ENCODE data around the gene CHIA. TPM values are rescaled to one million over a fixed set of nuclear protein-coding genes. Genes with fewer than 3 reads are reported as not detected.

The CHIA gene
- total RNA-seq, 1 donor from 2014 or later, result not detected

GRCh38 chr1:111269825-111270406 lies 20.7 kb upstream of the CHIA start:
- H3K4me3 Mint-ChIP-seq, result no peak overlapping the region
- H3K9me3 Mint-ChIP-seq, result peaks cover 9% of the 10 kb centered on the region
- H3K4me1 Mint-ChIP-seq, result no peaks in the 10 kb centered on the region
- TF ChIP-seq, protein P1, sequence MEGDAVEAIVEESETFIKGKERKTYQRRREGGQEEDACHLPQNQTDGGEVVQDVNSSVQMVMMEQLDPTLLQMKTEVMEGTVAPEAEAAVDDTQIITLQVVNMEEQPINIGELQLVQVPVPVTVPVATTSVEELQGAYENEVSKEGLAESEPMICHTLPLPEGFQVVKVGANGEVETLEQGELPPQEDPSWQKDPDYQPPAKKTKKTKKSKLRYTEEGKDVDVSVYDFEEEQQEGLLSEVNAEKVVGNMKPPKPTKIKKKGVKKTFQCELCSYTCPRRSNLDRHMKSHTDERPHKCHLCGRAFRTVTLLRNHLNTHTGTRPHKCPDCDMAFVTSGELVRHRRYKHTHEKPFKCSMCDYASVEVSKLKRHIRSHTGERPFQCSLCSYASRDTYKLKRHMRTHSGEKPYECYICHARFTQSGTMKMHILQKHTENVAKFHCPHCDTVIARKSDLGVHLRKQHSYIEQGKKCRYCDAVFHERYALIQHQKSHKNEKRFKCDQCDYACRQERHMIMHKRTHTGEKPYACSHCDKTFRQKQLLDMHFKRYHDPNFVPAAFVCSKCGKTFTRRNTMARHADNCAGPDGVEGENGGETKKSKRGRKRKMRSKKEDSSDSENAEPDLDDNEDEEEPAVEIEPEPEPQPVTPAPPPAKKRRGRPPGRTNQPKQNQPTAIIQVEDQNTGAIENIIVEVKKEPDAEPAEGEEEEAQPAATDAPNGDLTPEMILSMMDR (IDR thresholded peaks at IDR 0.05; ENCODE audit: unreplicated experiment), result no peak
- DNase-seq (ENCODE audit: low spot score in 2 of 2, unreplicated experiment in 2 of 2), result no peak
- no peaks in the 10 kb centered on the region for H3K27me3 Mint-ChIP-seq (ENCODE audit: low read depth)
- no peaks in the 10 kb centered on the region for H3K36me3 Mint-ChIP-seq
- no peak overlapping the region for H3K27ac Mint-ChIP-seq

GRCh38 chr1:111270771-111271463 lies 19.7 kb upstream of the CHIA start:
- Mint-ChIP-seq H3K9me3 (peaks cover under 1% of the 10 kb centered on the region), H3K4me3 (no peak overlapping the region), H3K36me3 (no peaks in the 10 kb centered on the region), H3K27ac (no peak overlapping the region), H3K4me1 (no peaks in the 10 kb centered on the region), H3K27me3 (ENCODE audit: low read depth) (no peaks in the 10 kb centered on the region)
- no peak for DNase-seq (ENCODE audit: low spot score in 2 of 2, unreplicated experiment in 2 of 2)
- TF ChIP-seq, protein P1 (IDR thresholded peaks at IDR 0.05; ENCODE audit: unreplicated experiment), result no peak

- H3K27me3 Mint-ChIP-seq (ENCODE audit: low read depth), result no peaks in the 10 kb centered on the region
- TF ChIP-seq, protein P1 (IDR thresholded peaks at IDR 0.05; ENCODE audit: unreplicated experiment), result no peak
- no peak overlapping the region for H3K27ac Mint-ChIP-seq
- no peak overlapping the region for H3K4me3 Mint-ChIP-seq
- peaks cover 4% of the 10 kb centered on the region for H3K9me3 Mint-ChIP-seq
- H3K4me1 Mint-ChIP-seq, result no peaks in the 10 kb centered on the region
- no peak for DNase-seq (ENCODE audit: low spot score in 2 of 2, unreplicated experiment in 2 of 2)
- no peaks in the 10 kb centered on the region for H3K36me3 Mint-ChIP-seq
These were observed 19.2 kb upstream of the CHIA start for GRCh38 chr1:111271464-111271801.

DNA sequence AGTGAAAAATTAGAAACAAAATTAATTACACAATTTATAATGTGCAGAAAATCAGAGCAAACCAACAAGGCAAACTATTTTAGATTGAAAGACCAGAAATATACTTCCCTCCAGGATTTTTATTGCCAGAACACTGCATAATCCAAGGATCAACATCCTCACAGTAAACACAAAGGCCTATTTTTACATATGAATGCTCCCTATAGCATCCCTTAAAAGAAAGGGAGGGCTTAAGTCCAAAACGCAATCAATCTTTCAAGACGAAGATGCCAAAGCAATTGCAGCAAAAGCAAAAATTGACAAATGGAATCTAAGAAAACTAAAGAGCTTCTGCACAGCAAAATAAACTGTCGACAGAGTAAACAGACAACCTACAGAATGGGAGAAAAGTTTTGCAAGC lies 18.6 kb upstream of the CHIA start:
- no peak overlapping the region for H3K27ac Mint-ChIP-seq
- H3K36me3 Mint-ChIP-seq, result no peaks in the 10 kb centered on the region
- no peaks in the 10 kb centered on the region for H3K27me3 Mint-ChIP-seq (ENCODE audit: low read depth)
- no peak overlapping the region for H3K4me3 Mint-ChIP-seq
- peaks cover 7% of the 10 kb centered on the region for H3K9me3 Mint-ChIP-seq
- DNase-seq (ENCODE audit: low spot score in 2 of 2, unreplicated experiment in 2 of 2), result no peak
- no peaks in the 10 kb centered on the region for H3K4me1 Mint-ChIP-seq
- TF ChIP-seq, protein P1 (IDR thresholded peaks at IDR 0.05; ENCODE audit: unreplicated experiment), result no peak

DNA sequence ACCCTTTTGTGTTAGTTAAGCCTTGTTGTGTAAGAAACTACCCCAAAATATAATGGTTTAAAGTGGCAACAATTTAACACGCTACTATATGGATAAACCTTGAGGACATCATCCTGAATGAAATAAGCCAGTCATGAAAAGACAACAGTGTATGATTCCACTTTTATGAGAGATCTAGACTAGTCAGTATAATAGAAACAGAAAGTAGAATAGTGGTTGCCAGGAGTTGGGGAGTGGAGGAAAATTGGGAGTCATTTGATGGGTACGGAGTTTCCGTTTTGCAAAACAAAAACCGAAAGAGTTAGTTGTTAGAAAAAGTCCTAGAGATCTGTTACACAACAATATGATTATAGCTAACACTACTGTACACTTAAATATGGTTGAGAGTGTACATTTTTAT lies 16.0 kb upstream of the CHIA start:
- no peak overlapping the region for H3K4me3 Mint-ChIP-seq
- TF ChIP-seq, protein P1 (IDR thresholded peaks at IDR 0.05; ENCODE audit: unreplicated experiment), result no peak
- no peak overlapping the region for H3K27ac Mint-ChIP-seq
- DNase-seq (ENCODE audit: low spot score in 2 of 2, unreplicated experiment in 2 of 2), result no peak
- H3K4me1 Mint-ChIP-seq, result no peaks in the 10 kb centered on the region
- no peaks in the 10 kb centered on the region for H3K36me3 Mint-ChIP-seq
- H3K27me3 Mint-ChIP-seq (ENCODE audit: low read depth), result no peaks in the 10 kb centered on the region
- H3K9me3 Mint-ChIP-seq, result peaks cover 7% of the 10 kb centered on the region

All from mesothelial cell of epicardium (in vitro differentiated cells).